ENCODE data around the gene NTF4. TPM values are rescaled to one million over a fixed set of nuclear protein-coding genes. Genes with fewer than 3 reads are reported as not detected.
A peak's percentile ranks its signal among the peaks of the same experiment; 100 is the strongest.

NTF4 gene
- total and polyA plus RNA-seq, 2 experiments from 2014 or later, result 0.94 to 2.7 TPM

- Mint-ChIP-seq H3K4me1 (peaks cover 21% of the 10 kb centered on the region), H3K27me3 (ENCODE audit: insufficient read depth, low read depth, poor library complexity) (peaks cover 18% of the 10 kb centered on the region), H3K27ac (peak overlapping the region; percentile 72), H3K9me3 (no peaks in the 10 kb centered on the region; the same call in 1 of the 3 replicates), H3K36me3 (ENCODE audit: low read depth) (peaks cover 88% of the 10 kb centered on the region), H3K4me3 (no peak overlapping the region)
- Histone ChIP-seq H3F3A (replicated peaks; ENCODE audit: low read depth) (peaks cover 37% of the 10 kb centered on the region), H3K9me2 (ENCODE audit: insufficient read depth) (no peaks in the 10 kb centered on the region), H3K27ac (ENCODE audit: low read depth) (no peak overlapping the region), H3K4me1 (ENCODE audit: insufficient read depth) (no peaks in the 10 kb centered on the region; the same call in 1 of the 2 replicates), H2AFZ (no peak overlapping the region), H3K27me3 (ENCODE audit: insufficient read depth) (no peaks in the 10 kb centered on the region), H4K20me1 (replicated peaks; ENCODE audit: insufficient read depth) (peaks cover 35% of the 10 kb centered on the region), H3K79me2 (replicated peaks; ENCODE audit: insufficient read depth) (peaks cover 18% of the 10 kb centered on the region), H3K4me3 (no peak overlapping the region), H3K36me3 (ENCODE audit: insufficient read depth) (peaks cover 34% of the 10 kb centered on the region), H3K4me2 (no peak overlapping the region)
- TF ChIP-seq CREB1 (CRISPR knock-in tag; IDR thresholded peaks at IDR 0.05; ENCODE audit: low read depth) (no peak), ZNF331 (CRISPR knock-in tag; IDR thresholded peaks at IDR 0.05; ENCODE audit: low read depth) (no peak), JUNB (IDR thresholded peaks at IDR 0.05; ENCODE audit: unreplicated experiment) (no peak), CTCF (conservative IDR thresholded peaks at IDR 0.05; ENCODE audit: low read depth in 2 of 2) (no peak), POLR2AphosphoS5 (IDR thresholded peaks at IDR 0.05; ENCODE audit: low read depth) (no peak), ETS1 (IDR thresholded peaks at IDR 0.05) (no peak), ZNF462 (CRISPR knock-in tag; IDR thresholded peaks at IDR 0.05) (no peak), ZNF114 (CRISPR knock-in tag; IDR thresholded peaks at IDR 0.05) (no peak), REST (IDR thresholded peaks at IDR 0.05; ENCODE audit: unreplicated experiment) (no peak), NANOG (IDR thresholded peaks at IDR 0.05; ENCODE audit: borderline replicate concordance) (no peak), EZH2phosphoT487 (IDR thresholded peaks at IDR 0.05; ENCODE audit: unreplicated experiment) (no peak), STAT1 (IDR thresholded peaks at IDR 0.05; ENCODE audit: unreplicated experiment) (no peak), EZH2 (IDR thresholded peaks at IDR 0.05; ENCODE audit: low read depth, unreplicated experiment) (no peak)
- ATAC-seq (no peak), DNase-seq (ENCODE audit: low spot score) (no peak)
These were observed 37.7 kb upstream of the NTF4 start for GRCh38 chr19:49102303-49102702.
